Heart right ventricle (tissue), 16 donors: ENCODE measurements around the gene DAPK1. TPM values are rescaled to one million over a fixed set of nuclear protein-coding genes. Genes with fewer than 3 reads are reported as not detected.

Source experiments
- ATAC-seq, 8 donors: fragments of 200-7000 bp; cut with Tn5 transposase; one replicate each; pipeline ENCODE4 v1.9.1; 2020; ENCODE audit warnings: mild to moderate bottlenecking in 8 of 8, moderate library complexity in 8 of 8, moderate number of reproducible peaks in 1 of 8
- DNase-seq, 2 donors: peaks; one replicate each; pipeline ENCODE4 v3.0.0-alpha.2; 2020
- H3K27ac ChIP-seq, 10 donors: fragments of 200-600 bp; sonication (generic) in 2 of 10; one replicate each; pipeline versions ENCODE4 v1.5.0 to v1.8.0; 2020 to 2022; ENCODE audit warnings: mild to moderate bottlenecking in 3 of 10
- H3K27me3 ChIP-seq, 7 donors: fragments of 200-600 bp; one replicate each; pipeline ENCODE4 v1.8.0; 2021 to 2022; ENCODE audit warnings: mild to moderate bottlenecking in 2 of 7
- H3K36me3 ChIP-seq, 9 donors: fragments of 200-600 bp; sonication (generic) in 1 of 9; one replicate each; pipeline versions ENCODE4 v1.5.0 to v1.8.0; 2020 to 2022; ENCODE audit warnings: mild to moderate bottlenecking in 2 of 9
- H3K4me1 ChIP-seq, 9 donors: fragments of 200-600 bp; sonication (generic) in 1 of 9; one replicate each; pipeline versions ENCODE4 v1.5.0 to v1.8.0; 2020 to 2022; ENCODE audit warnings: mild to moderate bottlenecking in 4 of 9
- H3K4me3 ChIP-seq, 10 donors: fragments of 200-600 bp; sonication (generic) in 2 of 10; one replicate each; pipeline versions ENCODE4 v1.5.0 to v1.8.0; 2020 to 2022; ENCODE audit warnings: mild to moderate bottlenecking in 7 of 10, moderate library complexity in 2 of 10
- H3K9me3 ChIP-seq, 11 donors: fragments of 200-600 bp in 10 of 11; sonication (generic) in 2 of 11; one replicate each; pipeline versions ENCODE4 v1.5.0 to v1.8.0; 2013 to 2022; ENCODE audit warnings: mild to moderate bottlenecking in 2 of 11, control low read depth in 1 of 11, moderate library complexity in 1 of 11
- CTCF ChIP-seq, 9 donors: fragments of 200-600 bp; sonication (generic) in 2 of 9; IDR thresholded peaks; one replicate each; pipeline versions ENCODE4 v1.5.0 to v1.8.0; 2021 to 2022; ENCODE audit warnings: antibody characterized with exemption in 9 of 9, mild to moderate bottlenecking in 5 of 9, moderate library complexity in 1 of 9
- WGBS, 2 donors: extraction: QIAGEN DNeasy Blood & Tissue Kit; methylation state at CpG; one replicate each; pipeline ENCODE4 v1.1.7; 2013; ENCODE audit warnings: inconsistent platforms in 1 of 2; 5-methylcytosine and 5-hydroxymethylcytosine counted together
- intact Hi-C, 10 donors: fragments of 100-400 bp; cut with DNase I; formaldehyde crosslinking; loops; one replicate each; pipeline versions ENCODE4 v1.11.1 to v1.14.2; 2022
- polyA plus RNA-seq, 2 donors: library from polyadenylated mRNA; stranded (reverse); fragments of 200-250 nt; gene quantifications; one replicate each; pipeline ENCODE4 v1.2.3, GENCODE V29; 2013
- total RNA-seq, 10 donors: library from RNA; stranded (reverse); fragmentation: NEBNext Ultra II Directional in 3 of 10; extraction: Animal tissue kit (Norgen Biotek cat#: 25700) in 3 of 10; gene quantifications; one replicate each; pipeline versions ENCODE4 v1.2.1 to v1.2.4, GENCODE V29; 2021 to 2023
- donor health status: Arrhythmogenic right ventricular cardiomyopathy.
- donor health status: ischemic (EF 13 %, LVEDD 7.1; RV severe dilation, severe dysfunction).
- donor health status: healthy with polysubstance abuse.
- donor health status: DM: no; HTN: yes; CAD: no.
- donor health status: DM: no; HTN: no; CAD: no.
- donor health status: ischemic (EF 25% LVEDD 6.9; RV normal size, moderate dysfunction).
- donor health status: ischemic (EF 25% LVEDD 5.7; RV mildly dilated, moderate dysfunction).
- donor health status: healthy.
- donor health status: DM: yes; HTN: yes; CAD: no.
- donor health status: Ischemic cardiomyopathy.
- donor health status: ischemic (EF 35%, LVEDD 5.7; RV mildly dilated, moderate dysfunction).
- donor health status: nonischemic (EF 11% LVEDD 7.7; RV severe dilation, severe dysfunction).
- donor health status: DM: yes; HTN: yes; CAD: no.
- donor health status: PGD.
- donor health status: ischemic (EF 29% LVEDD 5.4; RV normal size, mild dysfunction).
- donor health status: nonischemic (EF 23%, LVEDD 6.1; RV moderate dilation, normal function).

Gene DAPK1
- total and polyA plus RNA-seq, 12 donors = 1.1 to 15.5 (median 4.2) TPM

GRCh38 chr9:87594662-87595061, 97.0 kb downstream of the DAPK1 start:
- peaks cover 2 to 62% (median 32%) of the 10 kb centered on the region in 9 donors for H3K4me1 ChIP-seq
- H3K4me3 ChIP-seq = no peak overlapping the region
- no peak for ATAC-seq
- TF ChIP-seq CTCF (IDR thresholded peaks at IDR 0.05) = no peak
- peak overlapping the region in 1 of 10 donors; percentile 80 for H3K27ac ChIP-seq
- intact Hi-C loops = no loop called here
- H3K36me3 ChIP-seq = no peaks in the 10 kb centered on the region
- no peaks in the 10 kb centered on the region for H3K9me3 ChIP-seq
- H3K27me3 ChIP-seq = no peaks in the 10 kb centered on the region
- DNase-seq = no peak

GRCh38 chr9:87595610-87596009, 97.9 kb downstream of the DAPK1 start:
- Histone ChIP-seq H3K27ac (no peak overlapping the region), H3K4me1 (peaks cover 2 to 70% (median 32%) of the 10 kb centered on the region in 9 donors), H3K4me3 (no peak overlapping the region), H3K36me3 (no peaks in the 10 kb centered on the region), H3K9me3 (no peaks in the 10 kb centered on the region), H3K27me3 (no peaks in the 10 kb centered on the region)
- intact Hi-C loops = no loop called here
- no peak for DNase-seq
- no peak for TF ChIP-seq CTCF (IDR thresholded peaks at IDR 0.05)
- WGBS, 2 donors = 72 to 84% methylated on average over 12 of the region's 12 CpGs
- peak in 1 of 8 donors; percentile 44 for ATAC-seq

- ATAC-seq (peak in 7 of 8 donors; percentile 23 to 56 (median 41)), DNase-seq (peak; percentile 36 to 37)
- Histone ChIP-seq H3K9me3 (no peaks in the 10 kb centered on the region), H3K27me3 (no peaks in the 10 kb centered on the region), H3K4me1 (peaks cover 2 to 82% (median 32%) of the 10 kb centered on the region in 9 donors), H3K27ac (no peak overlapping the region), H3K36me3 (no peaks in the 10 kb centered on the region), H3K4me3 (no peak overlapping the region)
- WGBS, 2 donors = 34 to 49% methylated on average over 7 of the region's 7 CpGs
- TF ChIP-seq CTCF (IDR thresholded peaks at IDR 0.05) = no peak
- intact Hi-C loops = no loop called here
Measured at GRCh38 chr9:87596862-87597261, 99.2 kb downstream of the DAPK1 start.

GRCh38 chr9:87597710-87598443, 100.2 kb downstream of the DAPK1 start:
- no peaks in the 10 kb centered on the region for H3K36me3 ChIP-seq
- ATAC-seq = no peak
- no peaks in the 10 kb centered on the region for H3K9me3 ChIP-seq
- no peak for DNase-seq
- H3K4me1 ChIP-seq = peaks cover 1 to 76% (median 30%) of the 10 kb centered on the region in 9 donors
- no peaks in the 10 kb centered on the region for H3K27me3 ChIP-seq
- TF ChIP-seq CTCF (IDR thresholded peaks at IDR 0.05) = no peak
- WGBS, 2 donors = 59 to 72% methylated on average over 13 of the region's 13 CpGs
- intact Hi-C loops = no loop called here
- H3K4me3 ChIP-seq = no peak overlapping the region
- no peak overlapping the region for H3K27ac ChIP-seq
